Measurements from ENCODE around the gene RTN4R. TPM values are rescaled to one million over a fixed set of nuclear protein-coding genes. Genes with fewer than 3 reads are reported as not detected.

RTN4R gene
- polyA plus RNA-seq, 1 of the 3 experiments (the other 2 are of a cell fraction): 0.23 TPM

DNA sequence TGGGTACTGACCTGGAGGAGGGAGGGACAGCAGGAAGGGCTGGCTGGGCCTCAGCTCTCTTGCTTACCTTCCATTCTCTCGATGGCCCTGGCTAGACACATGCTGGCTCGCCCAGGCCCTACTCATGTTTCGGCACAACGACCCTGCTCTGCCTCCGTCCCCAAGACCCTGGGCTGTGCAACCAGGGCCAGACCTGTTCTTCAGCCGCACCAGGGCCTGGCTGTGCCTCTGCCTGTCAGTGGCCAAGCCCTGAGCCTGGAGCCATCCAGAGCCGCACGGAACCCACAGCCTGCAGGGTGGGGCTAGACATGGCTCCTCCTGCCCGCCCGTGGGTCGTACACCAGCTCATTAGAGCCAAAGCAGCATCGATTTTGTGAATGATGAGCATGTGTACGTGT is 47.5 kb downstream of the RTN4R start:
- Histone ChIP-seq H3K79me2 (ENCODE audit: insufficient read depth) (no peaks in the 10 kb centered on the region), H3K9me3 (no peaks in the 10 kb centered on the region), H3F3A (replicated peaks; ENCODE audit: insufficient read depth) (peaks cover 4% of the 10 kb centered on the region), H3K9me2 (no peaks in the 10 kb centered on the region), H3K27me3 (ENCODE audit: insufficient read depth) (no peaks in the 10 kb centered on the region), H3K9ac (no peak overlapping the region), H4K20me1 (ENCODE audit: insufficient read depth) (no peaks in the 10 kb centered on the region), H3K4me3 (ENCODE audit: low read depth in 2 of 2, low read length in 1 of 2) (no peak overlapping the region), H2AFZ (ENCODE audit: low read depth) (no peak overlapping the region), H3K27ac (ENCODE audit: low read depth in 2 of 2, low read length in 1 of 2) (no peak overlapping the region), H3K4me2 (no peak overlapping the region), H3K36me3 (replicated peaks in 1 of 2; ENCODE audit: control insufficient read depth in 1 of 2, insufficient read depth in 2 of 2, low read length in 1 of 2) (no peaks in the 10 kb centered on the region), H3K4me1 (ENCODE audit: control insufficient read depth in 1 of 2, insufficient read depth in 2 of 2, low read depth in 1 of 2, low read length in 1 of 2) (peaks cover 0 to 9% of the 10 kb centered on the region in 2 experiments; a peak in 1 of 4 replicates)
- TF ChIP-seq, protein P1, sequence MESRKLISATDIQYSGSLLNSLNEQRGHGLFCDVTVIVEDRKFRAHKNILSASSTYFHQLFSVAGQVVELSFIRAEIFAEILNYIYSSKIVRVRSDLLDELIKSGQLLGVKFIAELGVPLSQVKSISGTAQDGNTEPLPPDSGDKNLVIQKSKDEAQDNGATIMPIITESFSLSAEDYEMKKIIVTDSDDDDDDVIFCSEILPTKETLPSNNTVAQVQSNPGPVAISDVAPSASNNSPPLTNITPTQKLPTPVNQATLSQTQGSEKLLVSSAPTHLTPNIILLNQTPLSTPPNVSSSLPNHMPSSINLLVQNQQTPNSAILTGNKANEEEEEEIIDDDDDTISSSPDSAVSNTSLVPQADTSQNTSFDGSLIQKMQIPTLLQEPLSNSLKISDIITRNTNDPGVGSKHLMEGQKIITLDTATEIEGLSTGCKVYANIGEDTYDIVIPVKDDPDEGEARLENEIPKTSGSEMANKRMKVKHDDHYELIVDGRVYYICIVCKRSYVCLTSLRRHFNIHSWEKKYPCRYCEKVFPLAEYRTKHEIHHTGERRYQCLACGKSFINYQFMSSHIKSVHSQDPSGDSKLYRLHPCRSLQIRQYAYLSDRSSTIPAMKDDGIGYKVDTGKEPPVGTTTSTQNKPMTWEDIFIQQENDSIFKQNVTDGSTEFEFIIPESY (IDR thresholded peaks at IDR 0.05; ENCODE audit: borderline replicate concordance, low read depth): no peak
- no peak for TF ChIP-seq RFX5 (IDR thresholded peaks at IDR 0.05; ENCODE audit: low read length)
- TF ChIP-seq, protein P2, sequence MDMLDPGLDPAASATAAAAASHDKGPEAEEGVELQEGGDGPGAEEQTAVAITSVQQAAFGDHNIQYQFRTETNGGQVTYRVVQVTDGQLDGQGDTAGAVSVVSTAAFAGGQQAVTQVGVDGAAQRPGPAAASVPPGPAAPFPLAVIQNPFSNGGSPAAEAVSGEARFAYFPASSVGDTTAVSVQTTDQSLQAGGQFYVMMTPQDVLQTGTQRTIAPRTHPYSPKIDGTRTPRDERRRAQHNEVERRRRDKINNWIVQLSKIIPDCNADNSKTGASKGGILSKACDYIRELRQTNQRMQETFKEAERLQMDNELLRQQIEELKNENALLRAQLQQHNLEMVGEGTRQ (IDR thresholded peaks at IDR 0.05; ENCODE audit: borderline replicate concordance, low read depth, low read length): no peak
- DNase-seq: no peak
- WGBS (ENCODE audit: low lambda C conversion rate): 38% methylated on average over 5 of the region's 13 CpGs
- ChIA-PET CTCF (interaction anchor here (1.1 kb wide), 1 partner anchor 18 kb away, joined by 3 read pairs; no protein-coding TSS in a partner anchor), POLR2A (no interaction called here)

DNA sequence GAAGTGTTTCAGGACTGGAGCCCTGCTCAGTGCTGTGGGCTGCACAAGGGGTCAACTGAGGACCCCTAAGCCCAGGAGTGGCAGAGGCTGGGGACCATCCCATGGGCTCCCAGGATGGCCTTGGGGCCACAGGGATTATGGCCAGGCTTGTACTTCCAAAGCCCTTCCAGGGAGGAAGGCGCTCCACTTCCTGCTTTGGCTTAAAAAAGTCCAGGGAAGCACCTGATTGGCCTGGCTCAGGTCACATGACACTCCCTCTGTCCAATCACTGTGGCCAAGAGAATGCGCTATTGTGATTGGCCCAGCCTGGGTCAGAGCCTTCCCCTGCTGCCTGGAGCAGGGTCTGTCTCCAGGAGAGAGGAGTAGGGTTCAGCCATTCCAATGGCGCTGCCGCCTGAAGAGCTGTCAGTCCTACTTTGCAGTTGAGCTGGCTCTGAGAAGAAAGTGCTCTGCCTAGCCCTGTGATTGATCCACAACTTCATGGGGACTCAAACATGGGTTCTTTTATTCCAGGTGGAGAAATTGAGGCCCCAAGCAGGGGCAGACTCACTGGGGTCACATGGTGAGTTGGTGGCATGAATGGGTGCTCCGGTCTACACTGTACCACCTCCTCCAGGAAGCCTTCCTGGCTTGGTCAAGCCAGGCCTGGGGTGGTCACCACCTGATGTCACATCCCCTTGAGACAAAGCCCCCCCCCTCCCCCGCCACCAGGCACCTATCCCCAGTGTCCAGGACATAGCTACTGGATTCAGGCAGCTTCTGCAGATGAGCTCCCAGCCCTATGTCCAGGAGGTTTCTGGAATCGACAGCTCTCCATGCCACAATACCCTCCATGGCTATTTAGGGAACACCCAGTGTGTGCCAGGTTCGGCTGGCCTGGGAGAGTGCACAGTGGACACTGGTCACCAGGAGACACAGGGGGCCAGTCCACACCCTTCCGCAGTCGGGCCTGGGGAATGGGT is 48.2 kb downstream of the RTN4R start:
- Histone ChIP-seq H3K9me3 (no peaks in the 10 kb centered on the region), H3K9ac (no peak overlapping the region), H3K9me2 (no peaks in the 10 kb centered on the region), H2AFZ (ENCODE audit: low read depth) (no peak overlapping the region), H3F3A (replicated peaks; ENCODE audit: insufficient read depth) (no peaks in the 10 kb centered on the region), H3K27ac (ENCODE audit: low read depth in 2 of 2, low read length in 1 of 2) (no peak overlapping the region), H3K4me1 (ENCODE audit: control insufficient read depth in 1 of 2, insufficient read depth in 2 of 2, low read depth in 1 of 2, low read length in 1 of 2) (peaks cover 0 to 9% of the 10 kb centered on the region in 2 experiments; a peak in 1 of 4 replicates), H3K79me2 (ENCODE audit: insufficient read depth) (no peaks in the 10 kb centered on the region), H4K20me1 (ENCODE audit: insufficient read depth) (no peaks in the 10 kb centered on the region), H3K27me3 (ENCODE audit: insufficient read depth) (no peaks in the 10 kb centered on the region), H3K4me2 (no peak overlapping the region), H3K4me3 (ENCODE audit: low read depth in 2 of 2, low read length in 1 of 2) (no peak overlapping the region), H3K36me3 (replicated peaks in 1 of 2; ENCODE audit: control insufficient read depth in 1 of 2, insufficient read depth in 2 of 2, low read length in 1 of 2) (no peaks in the 10 kb centered on the region)
- CTCF ChIA-PET: interaction anchor here (0.7 kb wide), 1 partner anchor 30 kb away, joined by 3 read pairs; no protein-coding TSS in a partner anchor
- TF ChIP-seq, protein P3, sequence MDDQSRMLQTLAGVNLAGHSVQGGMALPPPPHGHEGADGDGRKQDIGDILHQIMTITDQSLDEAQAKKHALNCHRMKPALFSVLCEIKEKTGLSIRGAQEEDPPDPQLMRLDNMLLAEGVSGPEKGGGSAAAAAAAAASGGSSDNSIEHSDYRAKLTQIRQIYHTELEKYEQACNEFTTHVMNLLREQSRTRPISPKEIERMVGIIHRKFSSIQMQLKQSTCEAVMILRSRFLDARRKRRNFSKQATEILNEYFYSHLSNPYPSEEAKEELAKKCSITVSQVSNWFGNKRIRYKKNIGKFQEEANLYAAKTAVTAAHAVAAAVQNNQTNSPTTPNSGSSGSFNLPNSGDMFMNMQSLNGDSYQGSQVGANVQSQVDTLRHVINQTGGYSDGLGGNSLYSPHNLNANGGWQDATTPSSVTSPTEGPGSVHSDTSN (IDR thresholded peaks at IDR 0.05): no peak
- TF ChIP-seq, protein P4, sequence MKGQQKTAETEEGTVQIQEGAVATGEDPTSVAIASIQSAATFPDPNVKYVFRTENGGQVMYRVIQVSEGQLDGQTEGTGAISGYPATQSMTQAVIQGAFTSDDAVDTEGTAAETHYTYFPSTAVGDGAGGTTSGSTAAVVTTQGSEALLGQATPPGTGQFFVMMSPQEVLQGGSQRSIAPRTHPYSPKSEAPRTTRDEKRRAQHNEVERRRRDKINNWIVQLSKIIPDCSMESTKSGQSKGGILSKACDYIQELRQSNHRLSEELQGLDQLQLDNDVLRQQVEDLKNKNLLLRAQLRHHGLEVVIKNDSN (IDR thresholded peaks at IDR 0.05; ENCODE audit: borderline replicate concordance, low read depth): peak; percentile 18; the same call in 1 of the 2 replicates
- POLR2A ChIA-PET: no interaction called here
- DNase-seq: no peak
- WGBS (ENCODE audit: low lambda C conversion rate): 68% methylated on average over 9 of the region's 10 CpGs
